Stimulated activated CD4-positive, alpha-beta T cell treated with anti-CD3 and anti-CD28 coated beads, TNF-alpha, amount 100 ng/mL, for 48 hours (primary cell): ENCODE measurements around the gene ITGB4.

Experiments
- DNase-seq, 3 donors: peaks; one replicate each; pipeline ENCODE4 v3.0.0-alpha.2; 2020; ENCODE audit warnings: low read depth in 3 of 3

ITGB4 gene

GRCh38 chr17:75785016-75785890 is 64.0 kb downstream of the ITGB4 start:
- peak; percentile 74 to 87 (median 81) for DNase-seq

- DNase-seq = no peak
These were observed 70.0 kb downstream of the ITGB4 start for GRCh38 chr17:75791254-75791653.

GRCh38 chr17:75793460-75793859 is 72.2 kb downstream of the ITGB4 start:
- DNase-seq = no peak

GRCh38 chr17:75795820-75796607 is 74.8 kb downstream of the ITGB4 start:
- DNase-seq = no peak

- DNase-seq = no peak
These were observed 78.1 kb downstream of the ITGB4 start for GRCh38 chr17:75799402-75799801.

- DNase-seq = no peak
These were observed 82.6 kb downstream of the ITGB4 start for GRCh38 chr17:75803883-75804282.

- DNase-seq = no peak
These were observed 85.7 kb downstream of the ITGB4 start for GRCh38 chr17:75806822-75807500.
